ENCODE measurements around the gene PARS2.
A peak's percentile ranks its signal among the peaks of the same experiment; 100 is the strongest.

PARS2 gene

DNA sequence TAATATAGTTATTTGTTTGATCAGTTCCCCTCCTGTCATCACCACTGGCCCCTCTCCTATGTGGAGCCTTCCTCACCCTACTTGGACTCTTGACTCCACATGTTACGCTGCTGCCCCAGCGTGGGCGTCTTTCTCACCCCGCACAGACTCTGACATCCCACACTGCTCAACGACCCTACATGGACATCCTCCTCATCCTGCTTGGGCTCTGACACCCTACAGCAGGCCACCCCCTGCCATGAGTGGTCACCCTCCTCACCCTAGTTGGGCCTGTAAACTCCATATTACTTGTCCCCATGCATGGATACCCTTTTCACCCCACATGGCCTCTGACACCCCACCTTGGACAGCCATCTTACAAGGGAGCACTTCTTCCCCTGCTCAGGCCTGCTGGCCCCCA is 27.6 kb downstream of the PARS2 start:
- H3K4me1 ChIP-seq (ENCODE audit: control insufficient read depth, insufficient read depth, low read length) = no peaks in the 10 kb centered on the region
- H3K4me3 ChIP-seq (ENCODE audit: low read length) = no peak overlapping the region
- no peak overlapping the region for H3K27ac ChIP-seq (ENCODE audit: low read length)
- H3K36me3 ChIP-seq (ENCODE audit: control insufficient read depth, insufficient read depth, low read length) = peaks cover 12% of the 10 kb centered on the region; the same call in 1 of the 2 replicates
- no peak for DNase-seq (ENCODE audit: low read depth, low spot score)
- no peaks in the 10 kb centered on the region for H3K27me3 ChIP-seq (ENCODE audit: control insufficient read depth, insufficient read depth, low read length)
- no peaks in the 10 kb centered on the region for H3K9me3 ChIP-seq (ENCODE audit: control insufficient read depth, insufficient read depth, low read length)
- no CpG with 5 or more reads among the region's 5 CpGs for WGBS (ENCODE audit: insufficient coverage, insufficient read length)

DNA sequence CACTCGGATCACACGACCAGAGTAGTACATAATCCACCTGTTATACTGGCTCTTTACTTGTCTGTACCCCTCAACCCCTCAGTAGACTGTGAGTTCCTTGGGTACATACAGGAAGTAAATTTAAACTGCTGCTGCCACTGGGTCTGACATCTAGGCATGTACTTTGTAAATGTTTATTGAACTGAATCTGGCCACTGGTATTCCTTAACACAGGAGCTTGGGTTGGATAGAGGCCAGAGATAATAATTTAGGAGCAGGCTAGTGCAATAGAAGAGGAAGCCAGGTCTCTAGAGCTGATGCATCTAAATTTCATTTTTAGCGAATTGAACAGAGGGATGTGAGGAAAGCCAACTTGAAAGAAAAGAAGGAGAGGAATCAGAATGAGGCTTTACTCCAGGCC is 36.3 kb downstream of the PARS2 start:
- WGBS (ENCODE audit: insufficient coverage, insufficient read length) = no CpG with 5 or more reads among the region's 3 CpGs

DNA sequence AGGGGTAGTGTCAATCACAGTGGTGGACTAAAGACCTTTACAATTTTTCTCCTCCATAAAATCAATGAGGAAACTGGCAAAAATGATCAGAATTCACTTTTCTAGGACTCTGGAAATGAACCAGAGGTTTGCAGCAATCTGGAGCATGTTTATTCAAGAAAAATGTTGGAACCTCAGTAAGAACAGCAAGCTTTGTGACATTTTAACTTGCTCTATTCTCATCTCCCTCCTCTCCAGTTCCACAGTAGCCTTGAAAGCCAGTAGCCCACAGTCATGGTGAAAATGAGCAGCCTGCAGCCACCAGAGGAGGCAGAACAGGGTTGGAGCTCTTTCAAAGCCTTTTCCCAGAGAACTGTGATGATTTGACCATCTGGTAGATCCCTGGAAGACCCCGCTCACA is 39.6 kb downstream of the PARS2 start:
- no peak for DNase-seq (ENCODE audit: low read depth, low spot score)
- no CpG with 5 or more reads among the region's 1 CpG for WGBS (ENCODE audit: insufficient coverage, insufficient read length)
- H3K27ac ChIP-seq (ENCODE audit: low read length) = no peak overlapping the region
- H3K27me3 ChIP-seq (ENCODE audit: control insufficient read depth, insufficient read depth, low read length) = no peaks in the 10 kb centered on the region
- no peak overlapping the region for H3K4me3 ChIP-seq (ENCODE audit: low read length)
- H3K36me3 ChIP-seq (ENCODE audit: control insufficient read depth, insufficient read depth, low read length) = peaks cover 14% of the 10 kb centered on the region; the same call in 1 of the 2 replicates
- no peaks in the 10 kb centered on the region for H3K9me3 ChIP-seq (ENCODE audit: control insufficient read depth, insufficient read depth, low read length)
- H3K4me1 ChIP-seq (ENCODE audit: control insufficient read depth, insufficient read depth, low read length) = no peaks in the 10 kb centered on the region

More for the DNA sequence above, 36.3 kb downstream of the PARS2 start:
- H3K4me1 ChIP-seq (ENCODE audit: control insufficient read depth, insufficient read depth, low read length) = no peaks in the 10 kb centered on the region
- H3K9me3 ChIP-seq (ENCODE audit: control insufficient read depth, insufficient read depth, low read length) = no peaks in the 10 kb centered on the region
- no peak for DNase-seq (ENCODE audit: low read depth, low spot score)
- peaks cover 15% of the 10 kb centered on the region; the same call in 1 of the 2 replicates for H3K36me3 ChIP-seq (ENCODE audit: control insufficient read depth, insufficient read depth, low read length)
- no peak overlapping the region for H3K4me3 ChIP-seq (ENCODE audit: low read length)
- no peaks in the 10 kb centered on the region for H3K27me3 ChIP-seq (ENCODE audit: control insufficient read depth, insufficient read depth, low read length)
- H3K27ac ChIP-seq (ENCODE audit: low read length) = no peak overlapping the region

DNA sequence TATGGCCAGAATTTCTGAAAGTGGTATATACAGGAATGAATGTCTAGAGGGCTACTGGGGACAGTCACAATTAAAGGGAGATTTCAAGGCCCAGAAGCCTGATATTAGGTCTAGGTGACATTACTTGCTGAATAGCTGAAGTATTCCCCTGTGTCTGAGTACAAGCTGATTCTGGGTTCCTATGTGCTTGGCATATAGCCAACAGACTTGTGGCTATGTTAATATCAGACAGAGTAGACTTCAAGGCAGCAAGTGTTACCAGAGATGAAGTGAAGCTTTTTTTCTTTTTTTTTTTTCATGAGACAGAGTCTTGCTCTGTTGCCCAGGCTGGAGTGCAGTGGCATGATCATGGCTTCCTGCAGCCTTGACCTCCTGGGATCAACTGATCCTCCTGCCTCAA is 40.3 kb downstream of the PARS2 start:
- Histone ChIP-seq H3K27ac (ENCODE audit: low read length) (no peak overlapping the region), H3K36me3 (ENCODE audit: control insufficient read depth, insufficient read depth, low read length) (peaks cover 14% of the 10 kb centered on the region; the same call in 1 of the 2 replicates), H3K27me3 (ENCODE audit: control insufficient read depth, insufficient read depth, low read length) (no peaks in the 10 kb centered on the region), H3K9me3 (ENCODE audit: control insufficient read depth, insufficient read depth, low read length) (no peaks in the 10 kb centered on the region), H3K4me3 (ENCODE audit: low read length) (no peak overlapping the region), H3K4me1 (ENCODE audit: control insufficient read depth, insufficient read depth, low read length) (no peaks in the 10 kb centered on the region)
- DNase-seq (ENCODE audit: low read depth, low spot score) = no peak

DNA sequence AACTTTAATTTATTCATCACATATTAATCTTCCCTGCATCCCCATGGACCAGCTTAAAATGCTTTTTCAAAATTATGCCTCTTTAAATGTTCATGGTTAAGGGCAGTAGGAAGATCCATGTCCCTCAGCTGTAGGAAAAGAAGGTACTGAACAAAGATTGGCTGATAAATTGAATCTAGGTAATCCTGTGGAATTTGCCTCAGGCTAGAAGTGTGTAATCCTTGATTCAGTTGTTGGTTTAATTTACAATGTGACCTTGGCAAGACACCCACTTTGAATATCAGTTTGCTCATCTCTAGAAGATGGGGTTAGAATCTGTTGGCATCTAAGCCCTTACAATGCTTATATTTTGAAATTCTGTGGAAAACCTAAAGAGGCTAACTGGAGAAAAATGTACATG is 42.6 kb downstream of the PARS2 start:
- DNase-seq (ENCODE audit: low read depth, low spot score) = no peak
- H3K9me3 ChIP-seq (ENCODE audit: control insufficient read depth, insufficient read depth, low read length) = no peaks in the 10 kb centered on the region
- peaks cover 11% of the 10 kb centered on the region; the same call in 1 of the 2 replicates for H3K36me3 ChIP-seq (ENCODE audit: control insufficient read depth, insufficient read depth, low read length)
- H3K27me3 ChIP-seq (ENCODE audit: control insufficient read depth, insufficient read depth, low read length) = no peaks in the 10 kb centered on the region
- no peaks in the 10 kb centered on the region for H3K4me1 ChIP-seq (ENCODE audit: control insufficient read depth, insufficient read depth, low read length)
- no peak overlapping the region for H3K27ac ChIP-seq (ENCODE audit: low read length)
- no peak overlapping the region for H3K4me3 ChIP-seq (ENCODE audit: low read length)

DNA sequence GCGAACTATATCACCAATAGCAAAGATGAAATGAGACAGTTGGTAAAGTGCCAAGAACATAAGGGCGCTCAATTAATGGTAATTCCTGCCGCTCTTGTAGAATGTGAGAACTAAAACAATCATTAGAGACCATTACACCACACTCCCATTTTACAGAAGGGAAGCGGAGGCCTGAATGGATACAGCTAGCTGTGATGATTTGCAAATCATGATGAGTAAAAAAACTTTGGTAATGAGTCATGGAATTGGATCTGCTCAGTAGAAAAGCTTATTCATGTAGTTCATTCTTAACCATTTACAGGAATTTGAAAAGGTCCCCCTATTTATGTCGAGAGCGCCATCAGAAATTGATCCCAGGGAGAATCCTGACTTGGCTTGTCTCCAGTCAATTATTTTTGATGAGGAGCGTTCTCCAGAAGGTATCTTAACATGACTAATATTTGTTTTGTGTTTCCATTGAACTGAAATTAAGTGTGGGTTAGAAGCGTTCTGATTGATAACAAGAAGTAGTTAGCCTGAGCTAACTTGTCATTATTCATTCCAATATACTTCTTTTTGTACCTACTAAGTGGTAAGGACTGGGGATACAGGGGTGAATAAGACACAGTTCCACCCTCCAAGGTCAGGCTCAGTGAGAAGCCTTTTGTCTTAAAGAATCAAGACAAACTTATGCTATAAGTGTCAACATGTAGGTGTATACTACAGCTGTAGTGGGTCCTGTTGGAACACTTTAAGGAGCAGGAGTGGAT is 47.9 kb downstream of the PARS2 start:
- Histone ChIP-seq H3K4me1 (ENCODE audit: control insufficient read depth, insufficient read depth, low read length) (no peaks in the 10 kb centered on the region), H3K27ac (ENCODE audit: low read length) (no peak overlapping the region), H3K27me3 (ENCODE audit: control insufficient read depth, insufficient read depth, low read length) (no peaks in the 10 kb centered on the region), H3K36me3 (ENCODE audit: control insufficient read depth, insufficient read depth, low read length) (no peaks in the 10 kb centered on the region), H3K9me3 (ENCODE audit: control insufficient read depth, insufficient read depth, low read length) (no peaks in the 10 kb centered on the region), H3K4me3 (ENCODE audit: low read length) (peak overlapping the region; percentile 84)
- no peak for DNase-seq (ENCODE audit: low read depth, low spot score)
- no CpG with 5 or more reads among the region's 8 CpGs for WGBS (ENCODE audit: insufficient coverage, insufficient read length)

DNA sequence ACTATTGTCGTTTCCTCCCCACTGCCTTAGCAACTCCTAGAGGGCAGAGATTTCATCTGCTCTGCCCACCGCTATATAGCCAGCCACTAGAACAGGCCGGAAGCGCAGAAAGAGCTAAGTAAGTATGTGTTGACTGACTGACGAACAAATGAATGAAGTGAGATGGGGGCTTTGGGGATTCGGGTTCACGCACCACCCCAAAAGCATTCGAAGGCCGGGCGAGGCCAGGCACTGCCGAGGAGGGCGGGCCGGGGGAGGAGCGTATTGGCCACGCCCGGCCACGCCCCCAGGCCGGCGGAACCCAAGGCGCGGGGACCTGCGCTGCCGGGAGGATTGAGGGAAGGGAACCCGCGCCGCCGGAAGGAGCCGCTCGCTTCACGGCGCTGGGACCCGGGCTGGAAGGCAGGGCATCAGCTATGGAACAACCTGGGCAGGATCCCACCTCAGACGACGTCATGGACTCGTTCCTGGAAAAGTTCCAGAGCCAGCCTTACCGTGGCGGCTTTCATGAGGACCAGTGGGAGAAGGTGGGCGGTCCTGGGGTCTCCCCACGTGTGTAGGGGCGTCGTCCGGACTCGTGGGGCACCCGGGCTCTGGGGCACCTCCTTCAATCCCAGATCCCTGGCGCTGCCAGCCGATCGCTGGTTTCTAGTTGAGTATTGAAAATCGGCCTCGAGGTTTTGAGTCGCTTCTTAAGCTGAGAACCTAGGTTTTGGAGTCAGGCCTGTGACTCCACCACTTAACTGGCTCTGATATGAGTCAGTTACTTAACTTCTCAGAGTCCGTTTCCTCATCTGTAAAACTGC is 48.6 kb downstream of the PARS2 start, which contains the start of gene TTC4:
TSS of gene TTC4 (plus strand) at position 369 of the 806 bp plus-strand sequence. CDS start at position 417, 48 bp downstream.
- Histone ChIP-seq H3K4me1 (ENCODE audit: control insufficient read depth, insufficient read depth, low read length) (no peaks in the 10 kb centered on the region), H3K27ac (ENCODE audit: low read length) (no peak within 1 kb of the TSS), H3K4me3 (ENCODE audit: low read length) (peak within 1 kb of the TSS; percentile 84), H3K27me3 (ENCODE audit: control insufficient read depth, insufficient read depth, low read length) (no peaks in the 10 kb centered on the region), H3K9me3 (ENCODE audit: control insufficient read depth, insufficient read depth, low read length) (no peaks in the 10 kb centered on the region), H3K36me3 (ENCODE audit: control insufficient read depth, insufficient read depth, low read length) (no peaks in the 10 kb centered on the region)
- DNase-seq (ENCODE audit: low read depth, low spot score) = peak; percentile 64
- WGBS (ENCODE audit: insufficient coverage, insufficient read length) = no CpG with 5 or more reads among the region's 51 CpGs

DNA sequence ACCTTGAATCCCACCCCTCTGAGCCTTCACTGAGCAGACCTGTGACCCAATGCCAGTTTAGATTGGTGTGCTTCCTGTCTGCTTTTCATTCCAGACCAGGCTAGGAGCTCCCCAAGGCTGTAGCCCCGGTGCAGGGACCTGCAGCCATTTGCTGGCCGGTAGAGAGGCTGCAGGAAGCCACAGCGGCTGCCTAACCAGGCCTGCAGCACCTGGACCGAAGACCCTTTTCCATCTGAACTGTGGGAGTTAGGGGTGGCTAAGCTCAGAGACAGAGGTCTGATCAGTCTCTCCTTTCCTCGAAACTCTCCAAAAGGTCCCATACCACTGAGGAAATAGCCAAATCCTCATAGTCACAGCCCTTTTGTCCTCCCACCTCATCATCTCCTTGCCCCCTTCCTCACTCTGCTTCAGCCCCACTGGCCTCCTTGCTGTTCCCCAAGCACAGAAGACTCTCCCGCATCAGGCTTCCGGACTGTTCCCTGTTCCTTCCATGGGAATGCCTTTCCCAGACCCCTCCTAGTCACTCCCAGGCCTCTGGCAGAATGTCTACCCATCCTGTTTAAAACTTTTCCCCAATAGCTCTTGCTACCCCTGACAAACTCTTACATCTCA is 49.3 kb downstream of the PARS2 start:
- no peaks in the 10 kb centered on the region for H3K9me3 ChIP-seq (ENCODE audit: control insufficient read depth, insufficient read depth, low read length)
- no peaks in the 10 kb centered on the region for H3K4me1 ChIP-seq (ENCODE audit: control insufficient read depth, insufficient read depth, low read length)
- H3K27ac ChIP-seq (ENCODE audit: low read length) = no peak overlapping the region
- no CpG with 5 or more reads among the region's 7 CpGs for WGBS (ENCODE audit: insufficient coverage, insufficient read length)
- no peak overlapping the region; the same call in 1 of the 2 replicates for H3K4me3 ChIP-seq (ENCODE audit: low read length)
- H3K27me3 ChIP-seq (ENCODE audit: control insufficient read depth, insufficient read depth, low read length) = no peaks in the 10 kb centered on the region
- no peaks in the 10 kb centered on the region for H3K36me3 ChIP-seq (ENCODE audit: control insufficient read depth, insufficient read depth, low read length)
- no peak for DNase-seq (ENCODE audit: low read depth, low spot score)

DNA sequence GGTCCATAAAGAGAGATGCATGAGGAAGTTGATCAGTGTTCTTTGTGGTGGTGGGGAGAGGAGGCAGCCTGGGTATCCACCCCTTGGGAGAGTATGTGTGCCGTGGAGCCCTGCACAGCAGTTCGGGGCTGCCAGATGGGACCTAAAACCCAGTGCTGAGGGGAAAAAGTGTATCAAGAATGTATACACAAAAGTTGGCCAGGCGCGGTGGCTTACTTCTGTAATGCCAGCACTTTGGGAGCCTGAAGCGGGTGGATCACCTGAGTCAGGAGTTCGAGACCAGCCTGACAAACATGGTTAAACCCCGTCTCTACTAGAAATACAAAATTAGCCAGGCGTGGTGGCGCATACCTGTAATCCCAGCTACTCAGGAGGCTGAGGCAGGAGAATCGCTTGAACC is 52.8 kb downstream of the PARS2 start:
- Histone ChIP-seq H3K4me3 (ENCODE audit: low read length) (no peak overlapping the region), H3K36me3 (ENCODE audit: control insufficient read depth, insufficient read depth, low read length) (no peaks in the 10 kb centered on the region), H3K4me1 (ENCODE audit: control insufficient read depth, insufficient read depth, low read length) (no peaks in the 10 kb centered on the region; the same call in 1 of the 2 replicates), H3K9me3 (ENCODE audit: control insufficient read depth, insufficient read depth, low read length) (no peaks in the 10 kb centered on the region), H3K27ac (ENCODE audit: low read length) (no peak overlapping the region), H3K27me3 (ENCODE audit: control insufficient read depth, insufficient read depth, low read length) (no peaks in the 10 kb centered on the region)
- no peak for DNase-seq (ENCODE audit: low read depth, low spot score)
- WGBS (ENCODE audit: insufficient coverage, insufficient read length) = no CpG with 5 or more reads among the region's 10 CpGs

DNA sequence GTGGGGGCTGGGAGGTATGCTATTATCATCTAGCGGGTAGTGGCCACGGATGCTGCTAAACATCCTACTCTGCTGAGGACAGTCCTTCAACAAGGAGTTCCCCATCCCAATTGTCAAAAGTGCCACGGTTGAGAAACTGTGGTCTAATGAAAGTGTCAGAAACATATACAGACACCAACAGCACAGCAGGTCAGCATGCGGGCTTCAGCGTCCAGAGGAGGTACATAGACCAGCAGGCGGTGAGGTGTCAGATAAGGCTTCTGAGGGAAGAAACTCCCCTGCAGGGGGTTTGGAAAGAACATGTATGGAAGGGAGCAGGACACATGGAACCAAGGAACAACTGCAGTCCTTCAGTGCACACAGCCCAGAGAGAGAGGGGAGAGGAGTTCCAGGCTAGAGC is 53.5 kb downstream of the PARS2 start:
- no peaks in the 10 kb centered on the region for H3K27me3 ChIP-seq (ENCODE audit: control insufficient read depth, insufficient read depth, low read length)
- no peaks in the 10 kb centered on the region; the same call in 1 of the 2 replicates for H3K4me1 ChIP-seq (ENCODE audit: control insufficient read depth, insufficient read depth, low read length)
- H3K36me3 ChIP-seq (ENCODE audit: control insufficient read depth, insufficient read depth, low read length) = no peaks in the 10 kb centered on the region
- H3K4me3 ChIP-seq (ENCODE audit: low read length) = no peak overlapping the region
- no peak overlapping the region for H3K27ac ChIP-seq (ENCODE audit: low read length)
- WGBS (ENCODE audit: insufficient coverage, insufficient read length) = no CpG with 5 or more reads among the region's 6 CpGs
- no peaks in the 10 kb centered on the region for H3K9me3 ChIP-seq (ENCODE audit: control insufficient read depth, insufficient read depth, low read length)
- DNase-seq (ENCODE audit: low read depth, low spot score) = no peak

All from iPS DF 6.9 (cell line).